Activated T-cell treated with anti-CD3 and anti-CD28 coated beads, Interleukin-2, amount 50 U/mL, for 48 hours (primary cell): Measurements from ENCODE around the gene NME7.
"Not testable (repeated sequence)": the region's sequence is repeated elsewhere in the genome, so short reads cannot be mapped to it uniquely, and the experiment has no call there.

Experiments
- DNase-seq, 2 experiments: peaks; one replicate each; pipeline ENCODE4 v3.0.0-alpha.2; 2020

Gene NME7

DNA sequence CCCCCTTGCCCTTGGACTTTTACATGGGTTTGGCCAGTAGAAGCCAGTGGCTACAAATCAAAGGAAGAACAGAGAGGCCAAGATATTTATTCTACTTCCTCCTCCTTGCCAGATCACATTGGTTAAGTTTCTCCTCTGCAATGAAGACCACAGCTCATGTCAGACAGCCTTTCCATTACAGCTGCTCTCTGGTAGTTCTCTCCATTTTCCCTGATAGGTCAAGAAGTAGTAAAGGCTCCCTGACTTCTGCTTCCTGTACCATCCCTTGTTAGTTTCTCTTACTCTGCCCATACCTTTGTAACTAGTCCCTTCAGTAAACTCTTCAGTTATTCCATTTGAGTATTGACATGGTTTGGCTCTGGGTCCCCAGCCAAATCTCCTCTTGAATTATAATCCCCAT, 27.8 kb downstream of the NME7 start:
- DNase-seq: no peak

DNA sequence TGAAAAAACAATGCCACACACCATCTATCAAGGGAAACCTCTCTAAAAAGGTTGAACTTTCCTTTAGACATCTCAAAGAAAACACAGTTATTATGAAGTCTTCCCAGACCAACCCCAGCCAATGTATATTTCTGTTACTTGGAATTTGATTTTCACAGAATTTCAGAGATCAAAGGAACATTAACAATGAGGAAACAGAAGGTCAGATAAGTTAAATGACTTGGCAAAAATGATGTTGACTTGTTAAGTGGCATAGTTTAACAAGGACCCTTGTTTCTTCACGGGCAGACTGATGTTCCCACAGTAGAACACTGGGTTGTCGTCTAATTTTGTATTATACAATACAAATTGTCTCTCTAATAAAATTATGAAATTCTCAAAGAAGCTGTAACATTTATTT, 29.0 kb downstream of the NME7 start:
- no peak for DNase-seq

DNA sequence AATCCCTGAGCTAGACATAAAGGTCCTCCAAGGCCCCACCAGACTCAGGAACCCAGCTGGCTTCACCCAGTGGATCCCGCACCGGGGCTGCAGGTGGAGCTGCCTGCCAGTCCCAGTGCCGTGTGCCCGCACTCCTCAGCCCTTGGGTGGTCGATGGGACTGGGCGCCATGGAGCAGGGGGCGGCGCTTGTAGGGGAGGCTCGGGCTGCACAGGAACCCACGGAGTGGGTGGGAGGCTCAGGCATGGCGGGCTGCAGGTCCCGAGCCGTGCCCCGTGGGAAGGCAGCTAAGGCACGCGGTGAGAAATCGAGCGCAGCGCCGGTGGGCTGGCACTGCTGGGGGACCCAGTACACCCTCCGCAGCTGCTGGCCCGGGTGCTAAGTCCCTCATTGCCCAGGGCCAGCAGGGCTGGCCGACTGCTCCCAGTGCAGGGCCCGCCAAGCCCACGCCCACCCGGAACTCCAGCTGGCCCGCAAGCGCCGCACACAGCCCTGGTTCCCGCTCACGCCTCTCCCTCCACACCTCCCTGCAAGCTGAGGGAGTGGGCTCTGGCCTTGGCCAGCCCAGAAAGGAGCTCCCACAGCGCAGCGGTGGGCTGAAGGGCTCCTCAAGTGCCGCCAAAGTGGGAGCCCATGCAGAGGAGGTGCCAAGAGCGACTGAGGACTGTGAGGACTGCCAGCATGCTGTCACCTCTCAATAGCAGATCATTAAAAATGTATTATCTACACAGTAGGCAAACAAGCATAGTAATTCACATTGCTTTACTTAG, 30.5 kb downstream of the NME7 start:
- not testable (repeated sequence) for DNase-seq

DNA sequence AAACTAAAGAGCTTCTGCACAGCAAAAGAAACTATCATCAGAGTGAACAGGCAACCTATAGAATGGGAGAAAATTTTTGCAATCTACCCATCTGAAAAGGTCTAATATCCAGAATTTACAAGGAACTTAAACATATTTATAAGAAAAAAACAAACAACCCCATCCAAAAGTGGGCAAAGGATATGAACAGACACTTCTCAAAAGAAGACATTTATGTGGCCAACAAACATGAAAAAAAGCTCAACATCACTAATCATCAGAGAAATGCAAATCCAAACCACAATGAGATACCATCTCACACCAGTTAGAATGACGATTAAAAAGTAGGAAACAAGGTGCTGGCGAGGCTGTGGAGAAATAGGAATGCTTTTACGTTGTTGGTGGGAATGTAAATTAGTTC, 32.9 kb downstream of the NME7 start:
- DNase-seq: not testable (repeated sequence)

DNA sequence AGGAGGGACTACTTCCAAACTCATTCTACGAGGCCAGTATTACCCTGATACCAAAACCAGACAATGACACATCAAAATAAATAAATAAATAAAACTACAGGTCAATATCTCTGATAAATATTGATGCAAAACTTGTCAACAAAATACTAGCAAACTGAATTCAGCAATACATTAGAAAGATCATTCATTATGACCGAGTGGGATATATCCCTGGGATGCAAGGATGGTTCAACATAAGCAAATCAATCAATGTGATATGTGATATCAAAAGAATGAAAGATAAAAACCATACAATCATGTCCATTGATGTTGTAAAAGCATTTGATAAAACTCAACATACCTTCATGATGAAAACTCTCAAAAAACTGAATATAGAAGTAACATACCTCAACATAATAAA, 36.7 kb downstream of the NME7 start:
- no peak for DNase-seq

DNA sequence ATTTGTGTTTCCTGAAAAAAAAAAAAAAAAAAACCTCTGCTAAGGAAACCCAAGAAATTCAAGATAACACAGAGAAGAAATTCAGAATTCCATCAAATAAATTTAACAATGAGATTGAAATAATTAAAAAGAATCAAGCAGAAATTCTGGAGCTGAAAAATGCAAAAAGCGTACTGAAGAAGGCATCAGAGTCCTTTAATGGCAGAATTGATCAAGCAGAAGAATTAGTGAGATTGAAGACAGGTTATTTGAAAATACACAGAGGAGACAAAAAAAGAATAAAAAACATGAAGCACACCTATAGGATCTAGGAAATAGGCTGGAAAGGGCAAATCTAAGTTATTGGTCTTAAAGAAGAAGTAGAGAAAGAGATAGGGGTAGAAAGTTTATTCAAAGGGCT, 38.2 kb downstream of the NME7 start:
- no peak for DNase-seq

DNA sequence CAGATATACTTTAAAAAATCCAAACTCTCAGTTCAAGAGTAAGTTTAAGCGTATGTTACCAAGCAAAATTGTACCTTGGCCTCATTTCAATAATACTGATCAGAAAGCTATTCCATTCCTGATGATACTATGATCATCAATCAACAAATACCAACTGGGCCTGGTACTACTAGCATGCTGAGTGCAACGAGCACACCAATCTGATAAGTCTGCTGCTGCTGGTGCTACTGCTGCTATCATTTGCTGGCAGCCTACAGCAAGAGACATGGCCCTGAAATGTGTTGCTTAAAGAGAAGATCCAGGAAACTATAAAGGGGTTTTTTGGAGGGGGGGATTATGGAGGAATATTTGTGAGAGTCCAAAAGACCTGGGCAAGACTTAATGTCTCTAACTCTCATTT, 39.7 kb downstream of the NME7 start:
- no peak for DNase-seq

DNA sequence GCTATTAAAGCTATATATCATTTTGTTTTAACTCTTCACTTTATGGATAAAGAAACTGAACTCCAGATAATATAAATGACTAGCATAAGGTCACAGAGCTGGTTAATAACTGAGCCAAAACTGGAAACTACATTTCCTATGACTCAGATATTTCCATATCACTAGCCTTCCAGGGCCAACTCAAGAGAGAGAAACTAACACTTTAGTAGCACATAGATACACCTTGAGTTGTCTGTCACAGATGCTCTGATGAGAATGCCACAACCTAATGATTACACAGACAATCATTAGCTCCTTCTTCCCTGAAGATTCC, 40.7 kb downstream of the NME7 start:
- no peak for DNase-seq

DNA sequence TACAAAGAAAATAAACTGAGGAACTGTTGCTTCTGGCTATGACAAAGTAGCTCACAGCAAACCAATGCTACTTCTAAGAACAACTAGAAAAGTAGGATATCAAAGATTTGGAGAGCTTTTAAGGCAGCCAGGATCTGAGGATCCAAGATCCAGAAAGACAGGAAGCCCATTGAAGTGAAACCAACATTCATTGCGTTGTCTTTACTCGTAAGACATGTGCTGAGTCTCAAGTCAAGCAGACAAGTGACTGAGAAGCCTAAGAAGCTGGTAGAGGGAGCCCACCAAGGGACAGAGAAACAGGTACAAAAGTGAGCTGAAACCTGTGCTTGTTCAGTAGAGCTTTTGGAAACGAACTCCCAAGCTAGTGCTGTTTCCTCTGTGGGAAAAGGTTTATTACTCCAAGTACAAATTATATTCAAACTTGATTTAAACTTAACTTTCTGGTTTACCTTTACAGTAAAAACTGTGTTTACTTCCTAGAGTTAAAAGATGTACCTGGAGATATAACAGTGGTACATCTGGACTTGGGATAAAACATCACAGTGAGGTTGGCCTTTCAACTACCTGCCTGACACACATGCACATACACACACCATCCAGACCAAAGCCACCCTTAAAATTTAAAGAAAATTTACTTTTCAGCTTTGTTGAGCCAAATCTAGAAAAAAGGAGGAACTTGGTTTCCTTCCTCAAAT, 41.2 kb downstream of the NME7 start:
- DNase-seq: no peak

DNA sequence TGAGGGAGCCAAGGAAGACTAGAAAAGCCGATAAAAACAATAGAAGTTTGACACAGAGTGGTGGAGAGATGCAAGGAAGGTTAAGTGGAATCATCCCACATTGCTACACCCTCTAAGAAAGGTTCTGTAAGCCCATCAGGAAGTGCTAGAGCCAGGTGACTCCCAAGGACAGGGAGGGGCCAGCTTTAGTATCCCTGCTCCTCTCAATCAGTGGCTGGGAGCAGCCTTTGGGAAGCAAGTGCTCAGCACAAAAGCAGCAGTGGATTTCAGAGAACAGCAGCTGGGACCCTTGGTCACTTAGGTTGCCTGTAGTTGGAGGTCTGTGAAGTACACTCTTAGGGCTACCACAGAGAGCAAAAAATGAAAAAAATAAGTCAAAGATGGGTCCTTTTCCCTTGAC, 42.5 kb downstream of the NME7 start:
- DNase-seq: no peak

DNA sequence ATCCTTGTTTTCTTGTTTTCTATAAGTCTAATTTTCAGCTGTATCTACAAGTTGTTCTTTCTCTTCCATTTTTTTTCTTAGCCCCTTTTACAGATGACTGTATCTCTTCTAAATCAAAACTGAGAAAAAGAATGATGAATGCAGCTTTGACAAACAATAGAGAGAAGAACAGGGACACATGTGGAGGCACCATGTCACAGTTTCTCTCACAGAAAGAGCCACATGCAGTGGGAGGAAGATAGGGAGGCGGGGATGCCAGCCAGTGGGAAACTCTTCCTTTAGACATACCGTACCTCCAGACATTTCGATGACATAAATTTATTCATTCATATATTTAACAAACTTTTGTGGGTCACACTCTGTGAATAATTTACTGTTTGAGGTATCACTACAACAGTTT, 45.5 kb downstream of the NME7 start:
- no peak for DNase-seq

DNA sequence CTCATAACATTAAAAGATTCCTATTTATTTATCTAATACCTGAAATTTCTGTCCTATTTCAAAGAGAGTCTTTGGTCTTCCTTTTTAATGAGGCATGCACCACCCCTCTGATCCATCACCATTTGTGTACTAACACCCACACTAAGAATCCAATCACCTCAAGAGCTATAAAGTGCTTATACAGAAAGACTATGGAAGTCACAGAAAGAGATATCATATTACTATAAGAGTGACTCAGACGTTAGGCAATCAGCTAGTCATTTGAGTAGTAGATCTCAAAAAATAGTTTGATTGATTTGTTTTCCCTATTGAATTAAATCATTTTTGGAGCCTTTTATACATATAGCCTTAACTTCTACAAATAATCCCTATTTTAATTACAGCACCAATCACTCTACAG, 46.1 kb downstream of the NME7 start:
- no peak for DNase-seq

DNA sequence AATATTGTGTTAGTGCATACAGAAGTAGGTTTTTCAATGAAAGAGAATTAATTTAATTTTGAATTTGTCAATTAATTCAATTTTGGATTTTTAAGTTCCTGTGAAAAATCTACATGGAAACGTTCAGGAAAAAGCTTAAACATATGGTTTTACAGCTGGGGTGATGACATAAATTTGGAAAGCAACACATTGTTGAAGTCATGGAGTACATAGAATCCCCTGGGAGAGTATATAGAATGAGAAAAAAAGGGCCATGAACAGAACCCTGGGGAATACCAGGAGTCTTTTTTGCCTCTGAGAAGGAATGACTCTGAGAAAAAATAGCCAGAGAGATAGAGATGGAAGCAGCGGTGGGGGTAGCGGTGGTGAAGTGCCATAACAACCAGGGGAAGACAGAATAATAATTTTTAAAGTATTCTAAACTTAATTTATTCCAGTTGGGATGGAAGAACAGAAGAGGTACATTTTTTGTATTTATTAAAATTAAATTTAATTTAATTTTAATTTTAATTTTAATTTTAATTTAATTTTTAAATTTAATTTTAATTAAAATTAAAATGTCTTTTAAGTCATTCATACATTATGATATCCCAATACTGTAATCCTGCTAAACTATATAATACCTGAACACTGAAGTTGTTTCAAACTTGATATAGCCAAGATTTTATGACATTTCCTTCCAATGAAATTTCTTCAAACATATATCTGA, 48.9 kb downstream of the NME7 start:
- DNase-seq: no peak

DNA sequence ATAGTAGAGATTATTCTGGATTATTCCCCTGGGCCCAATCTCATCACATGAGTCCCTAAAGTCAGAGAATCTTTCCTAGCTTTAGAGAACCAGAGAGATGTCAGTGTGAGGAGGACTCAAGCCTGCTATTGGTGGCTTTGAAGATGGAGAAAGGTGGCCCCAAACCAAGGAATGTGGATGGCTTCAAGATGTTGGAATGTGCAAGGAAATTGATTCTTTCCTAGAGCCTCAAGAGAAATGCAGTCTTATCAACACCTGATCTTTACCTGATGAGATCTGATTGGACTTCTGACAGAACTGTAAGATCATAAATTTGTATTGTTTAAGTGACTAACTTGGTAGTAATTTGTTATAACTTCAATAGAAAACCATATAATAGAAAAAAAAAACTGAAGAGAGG, 51.0 kb downstream of the NME7 start:
- no peak for DNase-seq

DNA sequence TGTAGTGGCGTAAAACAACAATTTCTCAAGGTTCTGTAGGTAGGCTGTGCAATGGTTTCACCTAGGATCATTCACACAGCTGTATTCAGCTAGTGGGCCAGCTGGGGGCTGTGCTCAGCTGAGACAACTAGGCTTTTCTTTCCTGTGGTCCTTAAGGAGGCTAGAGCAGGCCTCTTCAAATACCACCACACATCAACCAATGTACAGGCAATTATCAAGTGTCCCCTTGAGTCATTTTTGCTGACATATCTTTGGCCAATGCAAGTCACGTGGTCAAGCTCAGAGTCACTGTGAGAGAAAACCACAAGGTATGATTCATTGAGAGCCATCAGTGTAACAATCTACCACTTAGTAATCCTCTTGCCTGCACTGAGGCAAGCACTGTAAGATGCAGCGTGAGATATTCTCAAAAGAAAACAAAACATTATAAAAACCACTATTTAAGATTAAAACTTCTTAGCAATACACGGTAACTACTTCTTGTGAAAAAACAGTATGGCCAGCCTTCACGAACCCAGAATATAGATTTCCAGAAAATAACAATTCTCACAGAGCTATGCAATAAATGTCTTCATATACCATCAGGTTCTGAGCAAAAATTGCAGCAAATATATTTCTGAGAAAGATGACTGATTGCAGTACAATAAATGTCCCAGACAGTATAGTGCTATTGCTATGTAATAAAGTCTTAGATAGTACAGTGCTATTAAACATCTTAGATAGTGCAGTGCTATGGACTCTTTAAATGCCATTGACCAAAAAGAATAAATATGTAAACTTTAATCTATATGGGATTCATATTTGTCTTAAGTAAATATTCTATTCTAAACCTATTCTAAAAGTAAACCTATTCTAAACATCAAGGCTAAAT, 55.3 kb downstream of the NME7 start:
- peak; percentile 36 to 47 for DNase-seq

DNA sequence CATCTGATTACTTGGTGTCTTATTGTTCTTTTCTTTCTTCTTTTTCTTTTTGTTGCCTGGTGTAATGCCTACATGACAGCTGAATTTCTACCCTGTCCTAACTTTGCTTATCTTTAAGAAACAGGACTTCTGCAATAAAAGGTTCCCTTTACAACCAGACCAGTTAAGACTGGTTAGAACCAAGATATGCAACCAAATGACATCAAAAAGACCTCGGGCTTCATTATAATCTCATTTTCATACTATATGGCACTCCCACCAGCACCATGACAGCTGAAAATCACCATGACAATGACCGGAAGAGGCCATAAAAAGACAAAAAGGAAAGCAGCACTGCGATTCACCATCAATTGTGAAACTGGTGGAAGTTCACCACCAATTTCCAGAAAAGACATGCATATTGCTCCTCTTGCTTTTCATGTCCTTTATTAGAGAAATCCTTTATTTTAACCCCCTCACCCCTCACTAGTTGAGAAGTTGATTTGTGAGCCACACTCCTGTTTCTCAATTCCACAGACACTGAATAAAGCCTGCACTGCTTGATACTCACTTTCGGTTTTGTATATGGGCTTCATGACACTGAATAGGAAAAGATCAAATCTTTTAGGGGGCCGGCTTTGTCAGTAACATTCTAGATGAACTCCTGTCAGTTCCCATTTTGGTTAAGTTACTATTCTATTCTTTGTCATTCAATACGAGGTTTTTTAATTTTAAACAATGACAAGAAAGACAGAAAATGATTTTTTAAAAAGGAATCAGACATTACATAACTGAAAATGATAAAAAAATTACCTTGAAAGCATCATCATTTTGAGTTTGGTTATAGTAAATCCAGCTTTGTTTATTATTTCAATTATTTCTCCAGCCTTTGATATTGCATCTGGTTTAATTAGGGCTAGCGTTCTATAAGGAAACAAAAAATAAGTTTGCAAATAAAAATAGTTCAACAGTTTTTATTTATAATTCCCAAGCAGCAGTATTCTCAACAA, 58.1 kb downstream of the NME7 start:
- no peak for DNase-seq

DNA sequence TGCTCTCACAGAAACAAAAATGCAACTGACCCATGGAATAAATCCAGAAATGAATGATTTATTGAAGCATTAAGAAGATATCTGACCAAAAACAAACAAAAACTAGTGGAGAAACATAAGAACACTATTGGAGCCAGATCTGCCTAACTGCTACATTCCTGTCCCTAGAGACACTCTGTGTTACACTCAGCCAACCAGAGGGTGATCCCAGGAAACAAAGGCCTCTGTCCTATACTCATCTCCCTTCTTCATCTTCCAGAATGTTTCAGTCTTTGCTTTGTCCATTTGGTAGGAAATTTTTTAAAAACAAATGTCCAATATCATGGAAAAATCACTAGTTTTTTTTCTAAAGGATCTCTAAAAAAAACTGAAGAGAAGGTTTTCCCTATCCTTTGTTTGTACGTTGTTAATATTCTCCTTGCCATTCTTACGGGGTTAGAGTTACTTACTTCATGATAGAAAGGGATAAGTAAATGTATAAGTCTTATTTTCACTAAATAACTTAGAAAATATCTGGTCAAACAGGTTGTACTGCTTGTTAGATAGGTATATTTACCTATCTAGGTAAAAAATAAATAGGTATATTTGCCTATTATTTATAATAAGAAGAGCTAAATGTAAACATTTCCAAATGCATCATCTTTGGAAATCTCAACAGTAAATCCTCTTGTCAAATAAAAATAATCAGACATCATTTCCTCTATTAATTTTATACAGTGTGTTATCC, 59.1 kb downstream of the NME7 start:
- DNase-seq: no peak

DNA sequence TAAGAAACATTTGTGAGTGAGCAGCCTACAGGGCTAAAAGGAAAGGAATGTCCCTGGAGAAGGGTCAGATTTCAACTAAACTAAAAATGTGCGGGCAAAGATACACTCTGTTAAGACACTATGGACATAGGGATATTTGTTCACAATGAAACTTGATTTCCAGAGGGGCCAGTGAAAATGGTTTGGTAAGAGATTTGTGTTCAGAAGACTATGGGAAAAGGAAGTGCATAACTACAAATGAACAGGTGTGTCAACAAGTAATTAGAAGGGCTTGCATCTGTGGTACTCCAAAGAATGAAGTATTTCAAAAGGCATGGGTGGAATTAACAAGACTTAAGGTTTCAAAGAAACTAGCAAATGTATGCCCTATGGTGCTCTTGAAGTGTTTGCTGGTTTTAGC, 60.4 kb downstream of the NME7 start:
- no peak for DNase-seq

DNA sequence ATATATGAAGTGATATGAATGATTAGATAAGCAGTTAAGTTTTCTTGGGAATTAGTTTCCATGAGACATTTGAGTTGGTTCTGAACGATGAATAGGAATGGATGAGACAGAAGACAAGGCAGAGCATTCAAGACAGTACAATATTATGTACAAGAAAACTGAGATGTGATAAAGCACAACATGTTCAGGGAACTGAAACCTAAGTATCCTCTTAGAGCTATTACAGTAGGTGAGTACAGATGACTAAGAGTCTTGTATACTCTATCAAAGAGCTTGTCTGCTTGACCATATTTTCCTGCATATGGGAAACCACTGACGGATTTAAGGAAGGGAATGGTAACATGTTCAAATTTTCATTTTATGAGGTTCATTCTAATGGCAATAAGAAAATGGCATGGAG, 61.6 kb downstream of the NME7 start:
- DNase-seq: no peak

DNA sequence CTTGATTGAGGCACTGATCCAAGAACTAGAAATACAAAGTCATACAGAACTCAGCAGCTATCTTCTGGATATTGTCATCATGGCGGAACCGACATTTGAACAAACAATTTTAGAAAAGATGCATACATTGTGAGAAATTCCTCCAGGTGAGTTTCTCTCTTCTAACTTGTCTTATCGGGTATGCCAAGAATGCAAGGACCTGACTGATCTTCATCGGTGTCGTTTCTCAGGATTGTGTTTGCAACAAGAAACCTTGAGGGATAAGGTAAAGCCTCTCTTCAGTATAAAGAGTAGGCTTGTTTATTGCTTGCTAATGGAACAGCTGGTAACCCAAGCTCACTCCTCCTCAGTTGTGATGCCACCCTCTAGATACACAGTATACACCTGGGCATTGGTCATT, 62.2 kb downstream of the NME7 start:
- no peak for DNase-seq

DNA sequence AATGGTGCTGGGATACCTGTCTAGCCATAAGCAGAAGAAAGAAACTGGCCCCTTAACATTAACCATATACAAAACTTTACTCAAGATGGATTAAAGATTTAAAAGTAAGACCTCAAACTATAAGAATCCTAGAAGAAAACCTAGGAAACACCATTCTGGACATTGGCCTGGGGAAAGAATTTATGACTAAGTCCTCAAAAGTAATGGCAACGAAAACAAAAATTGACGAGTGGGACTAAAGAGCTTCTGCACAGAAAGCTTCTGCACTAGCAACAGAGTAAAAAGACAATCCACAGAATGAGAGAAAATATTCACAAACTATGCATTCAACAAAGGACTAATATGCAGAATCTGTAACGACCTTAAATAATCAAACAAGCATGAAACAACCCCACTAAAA, 66.7 kb downstream of the NME7 start:
- no peak for DNase-seq
